Hepatocyte (in vitro differentiated cells): ENCODE measurements around the gene RNF20.

Experiments used
- CTCF ChIP-seq: fragments of 200-600 bp; sonication (generic); IDR thresholded peaks from 2 replicates; pipeline ENCODE4 v1.5.1; 2016; ENCODE audit warnings: antibody characterized with exemption, mild to moderate bottlenecking; ENCODE audit not compliant: poor library complexity
- EZH2 ChIP-seq: fragments of 200-600 bp; sonication (generic); IDR thresholded peaks from 2 replicates; pipeline ENCODE4 v1.6.1; 2016; ENCODE audit warnings: antibody characterized with exemption, mild to moderate bottlenecking, borderline replicate concordance
- EZH2phosphoT487 ChIP-seq: fragments of 200-600 bp; sonication (generic); IDR thresholded peaks from one replicate; pipeline ENCODE4 v1.6.1; 2018; ENCODE audit warnings: antibody characterized with exemption, mild to moderate bottlenecking, low read depth, moderate library complexity; ENCODE audit not compliant: unreplicated experiment, severe bottlenecking

DNA sequence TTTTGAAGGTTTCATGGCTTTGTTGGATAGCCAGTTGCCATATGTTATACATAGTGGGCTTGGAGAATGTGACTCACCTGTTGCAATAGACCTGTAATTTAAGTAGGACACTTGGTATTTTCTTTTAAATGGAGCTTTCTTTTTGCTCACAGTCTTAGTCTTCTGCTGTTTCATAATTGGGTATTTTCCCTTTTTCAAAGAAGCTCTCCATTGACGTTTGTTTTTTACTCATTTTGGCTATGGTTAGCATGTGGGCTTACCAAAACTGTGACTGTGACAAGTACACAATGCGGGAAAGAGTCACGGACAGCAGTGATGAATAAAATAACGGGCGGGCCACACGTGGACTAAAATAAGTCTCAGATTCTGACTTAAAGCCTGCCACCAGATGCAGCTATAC, 23.2 kb upstream of the RNF20 start:
- TF ChIP-seq CTCF (no peak), EZH2 (no peak), EZH2phosphoT487 (no peak)
